ENCODE measurements around the gene MAPKAP1. TPM values are rescaled to one million over a fixed set of nuclear protein-coding genes. Genes with fewer than 3 reads are reported as not detected.

MAPKAP1 gene
- total RNA-seq, 2 experiments from 2014 or later, result 66.2 to 78.8 TPM

- Histone ChIP-seq H4K20me1 (ENCODE audit: insufficient read depth, low read length) (no peaks in the 10 kb centered on the region), H3K4me1 (ENCODE audit: insufficient read depth, low read length, poor library complexity, severe bottlenecking) (no peaks in the 10 kb centered on the region), H3K79me2 (ENCODE audit: insufficient read depth, low read depth, low read length) (no peaks in the 10 kb centered on the region), H3K9me2 (ENCODE audit: insufficient read depth, low read length) (no peaks in the 10 kb centered on the region), H3K4me3 (ENCODE audit: low read depth, low read length, poor library complexity, severe bottlenecking) (no peak overlapping the region), H3K27ac (ENCODE audit: low read depth, low read length, poor library complexity, severe bottlenecking) (no peak overlapping the region), H3K9me3 (ENCODE audit: low read length) (no peaks in the 10 kb centered on the region), H3K4me2 (ENCODE audit: low read length) (no peak overlapping the region), H2AFZ (ENCODE audit: low read length) (no peak overlapping the region), H3K36me3 (ENCODE audit: insufficient read depth, low read length) (no peaks in the 10 kb centered on the region)
- ChIA-PET POLR2A (interaction anchor here (0.5 kb wide), 1 partner anchor 468 kb away, joined by 3 read pairs; no protein-coding TSS in a partner anchor), CTCF (ENCODE audit: unreplicated experiment) (no interaction called here)
- BruUV-seq (replicated peaks), result no TSS peak
- TF ChIP-seq EZH2phosphoT487 (IDR thresholded peaks at IDR 0.05; ENCODE audit: borderline replicate concordance, low read depth, low read length) (no peak), CTCF (conservative IDR thresholded peaks at IDR 0.05; ENCODE audit: low read length) (no peak)
- intact Hi-C loops (cut with micrococcal nuclease; ENCODE audit: unreplicated experiment), result no loop called here
- no peak for DNase-seq (ENCODE audit: low spot score)
These were observed 221.4 kb downstream of the MAPKAP1 start for GRCh38 chr9:125485471-125486151.

DNA sequence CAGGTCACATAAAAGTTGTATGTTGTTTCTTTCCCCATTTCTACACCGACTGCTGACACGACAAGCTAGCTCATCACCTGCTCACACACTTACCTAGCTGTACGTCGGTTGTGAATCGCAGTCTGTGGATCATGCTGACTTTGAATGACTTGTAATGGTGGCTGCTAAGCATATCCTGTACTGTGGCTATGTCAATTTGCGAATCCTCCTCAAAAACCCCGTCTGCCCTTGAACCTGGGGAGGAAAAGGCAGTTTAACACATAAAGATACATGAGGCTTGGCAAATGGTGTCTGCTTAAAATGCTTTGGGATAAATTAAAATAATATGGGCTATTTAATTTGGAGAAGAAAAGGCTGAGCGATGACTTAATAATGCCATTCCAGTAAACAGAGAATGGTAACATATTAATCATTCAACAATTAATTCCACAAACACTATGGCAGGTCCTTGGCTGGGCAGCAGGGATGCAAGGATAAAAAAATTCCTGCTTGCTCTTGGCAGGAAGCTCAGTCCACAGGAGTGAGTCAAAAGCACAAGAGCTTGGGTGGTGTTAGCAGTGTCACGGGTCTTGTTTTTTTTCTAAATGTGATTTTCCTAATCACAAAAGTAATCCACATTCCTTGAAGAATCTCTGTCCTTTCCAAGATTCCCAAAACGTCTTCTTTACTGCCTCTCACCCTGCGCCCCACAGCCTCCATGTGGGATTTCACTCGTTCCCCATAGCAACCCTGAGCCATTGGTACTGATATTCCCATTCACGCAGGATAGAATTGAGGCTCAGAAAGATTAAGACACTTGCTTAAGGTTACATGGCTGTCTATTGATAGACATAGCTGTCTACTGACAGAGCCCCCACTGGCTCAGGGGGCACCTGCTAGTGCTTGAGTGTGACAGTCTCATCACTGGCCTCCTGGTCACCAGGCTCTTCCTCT, 222.4 kb downstream of the MAPKAP1 start:
- Histone ChIP-seq H3K9me2 (ENCODE audit: insufficient read depth, low read length) (no peaks in the 10 kb centered on the region), H3K4me1 (ENCODE audit: insufficient read depth, low read length, poor library complexity, severe bottlenecking) (no peaks in the 10 kb centered on the region), H3K9me3 (ENCODE audit: low read length) (no peaks in the 10 kb centered on the region), H4K20me1 (ENCODE audit: insufficient read depth, low read length) (no peaks in the 10 kb centered on the region), H3K27ac (ENCODE audit: low read depth, low read length, poor library complexity, severe bottlenecking) (no peak overlapping the region), H3K4me3 (ENCODE audit: low read depth, low read length, poor library complexity, severe bottlenecking) (no peak overlapping the region), H3K4me2 (ENCODE audit: low read length) (no peak overlapping the region), H3K79me2 (ENCODE audit: insufficient read depth, low read depth, low read length) (no peaks in the 10 kb centered on the region), H2AFZ (ENCODE audit: low read length) (no peak overlapping the region), H3K36me3 (ENCODE audit: insufficient read depth, low read length) (no peaks in the 10 kb centered on the region)
- intact Hi-C loops (cut with micrococcal nuclease; ENCODE audit: unreplicated experiment), result no loop called here
- ChIA-PET POLR2A (interaction anchor here (0.5 kb wide), 1 partner anchor 469 kb away, joined by 3 read pairs; no protein-coding TSS in a partner anchor), CTCF (ENCODE audit: unreplicated experiment) (no interaction called here)
- no peak for DNase-seq (ENCODE audit: low spot score)
- TF ChIP-seq CTCF (conservative IDR thresholded peaks at IDR 0.05; ENCODE audit: low read length), result no peak
- TF ChIP-seq EZH2phosphoT487 (IDR thresholded peaks at IDR 0.05; ENCODE audit: borderline replicate concordance, low read depth, low read length), result no peak
- BruUV-seq (replicated peaks), result no TSS peak
